GM19025 (cell line): ENCODE results near the gene CALD1.

ENCODE experiments used
- ATAC-seq: cut with Tn5 transposase; IDR thresholded peaks from one replicate; pipeline ENCODE4 v1.9.1; 2021; ENCODE audit warnings: mild to moderate bottlenecking, low read depth, moderate library complexity; ENCODE audit not compliant: unreplicated experiment

CALD1 gene

GRCh38 chr7:134784251-134785049 is 5.0 kb downstream of the CALD1 start:
- ATAC-seq, result no peak

- ATAC-seq, result no peak
Observed at GRCh38 chr7:134785842-134786241, 6.4 kb downstream of the CALD1 start.

- ATAC-seq, result no peak
Observed at GRCh38 chr7:134787064-134787463, 7.6 kb downstream of the CALD1 start.

DNA sequence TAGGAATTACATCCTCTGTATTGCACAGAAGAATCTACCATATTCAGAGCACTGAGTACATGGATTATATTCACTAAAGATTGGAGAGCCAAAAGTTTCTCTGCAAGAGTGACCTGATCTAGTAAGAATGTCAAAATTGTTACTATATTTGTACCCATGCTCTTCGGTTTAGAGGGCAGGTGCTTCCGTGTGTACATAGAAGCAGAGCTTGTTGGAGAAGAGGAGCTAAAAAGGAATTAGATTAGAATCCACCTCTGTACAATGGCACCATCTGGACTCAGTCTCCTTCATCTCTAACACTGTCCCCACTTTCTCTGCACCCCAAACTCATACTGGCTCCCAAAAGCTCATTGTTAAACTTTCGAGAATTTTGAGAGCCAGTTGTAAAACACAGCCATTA is 8.3 kb downstream of the CALD1 start:
- no peak for ATAC-seq

- ATAC-seq, result no peak
Observed at GRCh38 chr7:134788191-134788590, 8.8 kb downstream of the CALD1 start.

GRCh38 chr7:134789967-134790685 is 10.7 kb downstream of the CALD1 start:
- no peak for ATAC-seq

DNA sequence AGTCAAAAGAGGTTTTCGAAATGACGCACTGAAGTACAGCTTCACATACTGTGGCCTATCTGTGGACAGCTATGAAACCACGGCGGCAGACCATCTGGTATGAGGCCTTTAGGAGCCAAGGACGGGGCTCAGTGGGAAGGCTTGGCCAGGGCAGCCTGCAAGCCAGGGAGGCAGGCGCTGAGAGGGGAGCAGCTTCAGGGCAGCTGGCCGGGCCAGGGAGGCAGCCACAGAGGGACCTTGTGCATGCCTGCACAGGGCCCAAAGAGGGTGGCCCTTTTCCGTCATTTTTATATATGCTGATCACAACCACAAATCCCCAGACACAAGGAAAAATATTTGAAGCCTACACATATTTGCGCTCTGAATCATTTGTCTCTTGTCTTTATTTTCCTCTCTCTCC is 13.5 kb downstream of the CALD1 start:
- no peak for ATAC-seq

DNA sequence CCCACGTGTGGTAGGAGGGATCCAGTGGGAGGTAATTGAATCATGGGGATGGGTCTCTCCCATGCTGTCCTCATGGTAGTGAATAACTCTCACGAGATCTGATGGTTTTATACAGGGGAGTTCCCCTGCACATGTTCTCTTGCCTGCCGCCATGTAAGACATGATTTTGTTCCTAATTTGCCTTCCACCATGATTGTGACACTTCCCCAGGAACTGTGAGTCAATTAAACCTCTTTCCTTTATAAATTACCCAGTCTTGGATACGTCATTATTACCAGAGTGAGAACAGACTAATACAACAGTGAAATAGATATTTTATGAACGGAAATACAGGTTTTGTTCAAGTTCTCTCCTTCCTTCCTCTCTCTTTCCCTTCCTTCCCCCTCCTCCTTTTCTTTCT is 15.8 kb downstream of the CALD1 start:
- ATAC-seq, result no peak

- ATAC-seq, result no peak
Observed at GRCh38 chr7:134798155-134798554, 18.7 kb downstream of the CALD1 start.

GRCh38 chr7:134799377-134799776 is 19.9 kb downstream of the CALD1 start:
- no peak for ATAC-seq

DNA sequence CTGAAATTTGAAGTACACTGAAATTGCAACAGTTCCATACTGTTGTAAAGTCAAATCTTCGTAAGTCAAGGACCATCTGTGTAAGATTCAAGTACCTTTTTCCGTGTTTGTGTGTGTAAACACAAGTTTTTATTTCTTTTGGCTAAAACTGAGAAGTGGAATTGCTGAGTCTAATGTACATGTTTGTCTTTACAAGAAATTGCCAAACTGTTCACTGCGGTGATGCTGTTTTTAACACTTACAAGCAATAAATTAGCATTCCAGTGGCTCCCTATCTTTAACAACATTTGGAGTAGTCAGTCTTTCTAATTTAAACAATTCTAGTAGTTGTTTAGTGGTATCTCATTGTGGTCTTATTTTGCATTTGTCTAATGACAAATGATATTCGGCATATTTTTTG is 23.3 kb downstream of the CALD1 start:
- ATAC-seq, result no peak

DNA sequence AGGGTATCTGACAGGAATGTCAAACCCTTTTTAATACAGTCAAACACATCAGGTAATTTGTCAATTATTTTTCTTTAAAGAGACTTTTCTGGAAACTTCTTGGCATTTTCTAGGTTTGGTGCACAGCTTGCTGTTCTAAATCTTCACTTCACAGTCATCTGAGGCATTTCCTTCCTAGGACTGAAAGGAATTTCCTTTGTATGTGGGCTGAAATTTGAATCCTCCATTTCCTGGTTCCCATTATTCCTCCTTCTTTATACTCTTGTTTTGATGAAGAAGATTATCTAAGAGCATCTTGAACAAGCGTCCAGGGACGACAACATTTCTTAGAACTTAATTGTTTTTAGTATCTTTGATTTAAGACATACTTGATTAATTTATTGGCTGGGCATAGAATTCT is 24.9 kb downstream of the CALD1 start:
- no peak for ATAC-seq

DNA sequence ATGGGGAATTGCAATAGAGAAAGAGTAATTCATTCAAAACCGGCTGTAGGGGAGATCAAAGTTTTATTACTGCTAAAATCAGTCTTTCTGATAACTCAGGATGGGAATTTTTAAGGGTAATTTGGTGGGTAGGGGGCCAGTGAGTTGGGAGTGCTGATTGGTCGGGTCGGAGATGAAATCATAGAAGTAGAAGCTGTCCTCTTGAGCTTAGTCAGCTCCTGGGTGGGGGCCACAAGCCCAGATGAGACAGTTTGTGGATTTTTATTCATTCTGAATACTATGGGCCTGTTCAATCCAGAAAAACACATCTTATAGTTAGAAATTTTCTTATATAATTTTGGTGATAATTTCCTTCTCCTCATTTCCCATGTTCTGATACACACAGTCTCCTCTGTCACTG is 25.4 kb downstream of the CALD1 start:
- ATAC-seq, result no peak

DNA sequence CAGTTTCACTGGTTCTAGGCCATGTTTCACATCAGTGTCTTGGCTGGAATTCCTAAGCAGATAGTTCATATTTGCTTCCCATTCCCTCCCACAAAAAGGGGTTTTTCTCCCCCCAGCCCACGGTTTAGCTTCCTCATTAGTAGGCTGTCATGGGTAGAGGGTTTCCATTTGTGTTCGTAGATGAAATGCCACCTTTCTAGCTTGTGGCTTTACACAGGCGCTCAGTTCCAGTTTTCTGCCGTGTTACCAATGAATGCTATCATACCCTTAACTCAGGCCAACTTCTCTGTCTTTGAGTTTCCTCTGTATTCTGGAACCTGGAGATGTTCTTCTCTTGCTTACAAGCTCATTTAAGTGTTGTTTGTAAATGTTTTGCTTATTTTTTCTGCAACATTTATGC is 26.8 kb downstream of the CALD1 start:
- no peak for ATAC-seq

- no peak for ATAC-seq
Observed at GRCh38 chr7:134809616-134810015, 30.2 kb downstream of the CALD1 start.

- ATAC-seq, result no peak
Observed at GRCh38 chr7:134811765-134812164, 32.3 kb downstream of the CALD1 start.

- ATAC-seq, result no peak
Observed at GRCh38 chr7:134813663-134814396, 34.4 kb downstream of the CALD1 start.

GRCh38 chr7:134814730-134815364 is 35.4 kb downstream of the CALD1 start:
- ATAC-seq, result no peak

- ATAC-seq, result no peak
Observed at GRCh38 chr7:134818613-134819345, 39.3 kb downstream of the CALD1 start.

- ATAC-seq, result no peak
Observed at GRCh38 chr7:134819401-134819800, 40.0 kb downstream of the CALD1 start.
